Trophoblast cell (in vitro differentiated cells and primary cell): ENCODE data around the gene EGFL7.

Source experiments
- DNase-seq, 2 donors: peaks; one replicate each; pipeline ENCODE4 v3.0.0-alpha.2; 2016
- H2AFZ ChIP-seq: 2 replicates; pipeline ENCODE4 v1.6.1; 2013; ENCODE audit warnings: low read length, moderate library complexity, mild to moderate bottlenecking; ENCODE audit not compliant: insufficient read depth, poor library complexity
- H2AK5ac ChIP-seq: 2 replicates; pipeline ENCODE4 v1.6.1; 2013; ENCODE audit warnings: mild to moderate bottlenecking, low read length
- H2BK120ac ChIP-seq: 2 replicates; pipeline ENCODE4 v1.6.1; 2013; ENCODE audit warnings: low read length, mild to moderate bottlenecking, moderate library complexity; ENCODE audit not compliant: insufficient read depth, poor library complexity
- H2BK12ac ChIP-seq: 2 replicates; pipeline ENCODE4 v1.6.1; 2013; ENCODE audit warnings: mild to moderate bottlenecking, low read length, moderate library complexity
- H2BK5ac ChIP-seq: 2 replicates; pipeline ENCODE4 v1.6.1; 2013; ENCODE audit warnings: low read length, low read depth, moderate library complexity, mild to moderate bottlenecking; ENCODE audit not compliant: poor library complexity
- H3K14ac ChIP-seq: 2 replicates; pipeline ENCODE4 v1.6.1; 2013; ENCODE audit warnings: mild to moderate bottlenecking, low read length
- H3K18ac ChIP-seq: 2 replicates; pipeline ENCODE4 v1.6.1; 2013; ENCODE audit warnings: mild to moderate bottlenecking, low read length
- H3K23ac ChIP-seq: 2 replicates; pipeline ENCODE4 v1.6.1; 2013; ENCODE audit warnings: low read length
- H3K27ac ChIP-seq: 2 replicates; pipeline ENCODE4 v1.5.1; 2013; ENCODE audit warnings: low read depth, mild to moderate bottlenecking, inconsistent platforms, low read length, moderate library complexity
- H3K27me3 ChIP-seq: 2 replicates; pipeline ENCODE4 v1.6.1; 2013; ENCODE audit warnings: inconsistent platforms, mild to moderate bottlenecking, low read length, moderate library complexity; ENCODE audit not compliant: insufficient read depth
- H3K36me3 ChIP-seq, 2 experiments: 1 replicate in 1 of 2; 2 replicates in 1 of 2; pipeline ENCODE4 v1.6.1; 2013; ENCODE audit warnings: low read length in 2 of 2, mild to moderate bottlenecking in 2 of 2, moderate library complexity in 1 of 2; ENCODE audit not compliant: insufficient read depth in 2 of 2, control insufficient read depth in 1 of 2
- H3K4ac ChIP-seq: 2 replicates; pipeline ENCODE4 v1.6.1; 2013; ENCODE audit warnings: low read depth, mild to moderate bottlenecking, low read length, moderate library complexity
- H3K4me1 ChIP-seq, 2 experiments: 1 replicate in 1 of 2; 2 replicates in 1 of 2; pipeline ENCODE4 v1.6.1; 2013; ENCODE audit warnings: low read length in 2 of 2, mild to moderate bottlenecking in 2 of 2, moderate library complexity in 1 of 2; ENCODE audit not compliant: insufficient read depth in 2 of 2, control insufficient read depth in 1 of 2
- H3K4me2 ChIP-seq: 2 replicates; pipeline ENCODE4 v1.6.1; 2013; ENCODE audit warnings: inconsistent platforms, mild to moderate bottlenecking, low read length, moderate library complexity
- H3K4me3 ChIP-seq: 2 replicates; pipeline ENCODE4 v1.5.1; 2013; ENCODE audit warnings: mild to moderate bottlenecking, low read depth, low read length, inconsistent platforms
- H3K79me1 ChIP-seq: one replicate; pipeline ENCODE4 v1.6.1; 2013; ENCODE audit warnings: low read length
- H3K79me2 ChIP-seq: 2 replicates; pipeline ENCODE4 v1.6.1; 2013; ENCODE audit warnings: low read length, mild to moderate bottlenecking; ENCODE audit not compliant: control insufficient read depth, insufficient read depth, poor library complexity
- H3K9ac ChIP-seq: 2 replicates; pipeline ENCODE4 v1.6.1; 2013; ENCODE audit warnings: mild to moderate bottlenecking, low read length
- H3K9me3 ChIP-seq: 2 replicates; pipeline ENCODE4 v1.6.1; 2013; ENCODE audit warnings: low read depth, mild to moderate bottlenecking, control low read depth, inconsistent platforms, low read length; ENCODE audit not compliant: insufficient read depth
- H4K12ac ChIP-seq: 2 replicates; pipeline ENCODE4 v1.6.1; 2013; ENCODE audit warnings: low read depth, mild to moderate bottlenecking, low read length, moderate library complexity
- H4K8ac ChIP-seq: 2 replicates; pipeline ENCODE4 v1.6.1; 2013; ENCODE audit warnings: low read depth, mild to moderate bottlenecking, low read length, moderate library complexity
- H4K91ac ChIP-seq: one replicate; pipeline ENCODE4 v1.6.1; 2013; ENCODE audit warnings: low read depth, mild to moderate bottlenecking, low read length, moderate library complexity
- WGBS: extraction: QIAGEN DNeasy Blood & Tissue Kit; methylation state at CpG from one replicate; pipeline ENCODE4 v1.1.7; 2013; ENCODE audit warnings: missing lambda C conversion rate; ENCODE audit not compliant: insufficient read length, insufficient coverage; ENCODE audit errors: extremely low coverage; 5-methylcytosine and 5-hydroxymethylcytosine counted together

The EGFL7 gene

GRCh38 chr9:136690104-136690805 lies 27.5 kb downstream of the EGFL7 start:
- H3K27ac ChIP-seq: no peak overlapping the region
- H3K23ac ChIP-seq: no peak overlapping the region
- no peak overlapping the region for H3K9ac ChIP-seq
- H3K9me3 ChIP-seq: peaks cover 2% of the 10 kb centered on the region
- H3K4me3 ChIP-seq: no peak overlapping the region
- H4K8ac ChIP-seq: no peak overlapping the region
- H3K4me1 ChIP-seq: peaks cover 3 to 11% of the 10 kb centered on the region in 2 experiments
- WGBS: no CpG with 5 or more reads among the region's 25 CpGs
- no peak overlapping the region for H3K14ac ChIP-seq
- H4K12ac ChIP-seq: no peak overlapping the region
- H3K4ac ChIP-seq: no peak overlapping the region
- DNase-seq: no peak
- peaks cover 3% of the 10 kb centered on the region for H3K79me2 ChIP-seq
- no peak overlapping the region for H2AK5ac ChIP-seq
- H4K91ac ChIP-seq: no peak overlapping the region
- H3K18ac ChIP-seq: no peak overlapping the region
- peaks cover 5% of the 10 kb centered on the region for H3K27me3 ChIP-seq
- no peak overlapping the region for H2BK120ac ChIP-seq
- H3K36me3 ChIP-seq: no peaks in the 10 kb centered on the region
- peaks cover 8% of the 10 kb centered on the region for H3K79me1 ChIP-seq
- H2AFZ ChIP-seq: no peak overlapping the region
- no peak overlapping the region for H2BK5ac ChIP-seq
- H3K4me2 ChIP-seq: no peak overlapping the region
- H2BK12ac ChIP-seq: no peak overlapping the region

- Histone ChIP-seq H3K79me2 (peaks cover 3% of the 10 kb centered on the region), H3K14ac (no peak overlapping the region), H3K9me3 (peaks cover 2% of the 10 kb centered on the region), H3K9ac (no peak overlapping the region), H3K18ac (no peak overlapping the region), H2BK12ac (no peak overlapping the region), H3K4me3 (no peak overlapping the region), H4K91ac (no peak overlapping the region), H2BK5ac (no peak overlapping the region), H3K27me3 (peaks cover 5% of the 10 kb centered on the region), H3K23ac (no peak overlapping the region), H2AFZ (no peak overlapping the region), H3K27ac (no peak overlapping the region), H2BK120ac (no peak overlapping the region), H4K12ac (no peak overlapping the region), H3K79me1 (peaks cover 8% of the 10 kb centered on the region), H3K4me2 (no peak overlapping the region), H3K4me1 (peaks cover 3 to 11% of the 10 kb centered on the region in 2 experiments), H3K36me3 (no peaks in the 10 kb centered on the region), H3K4ac (no peak overlapping the region), H4K8ac (no peak overlapping the region), H2AK5ac (no peak overlapping the region)
- no peak for DNase-seq
- WGBS: no CpG with 5 or more reads among the region's 15 CpGs
Observed at GRCh38 chr9:136690806-136691261, 28.1 kb downstream of the EGFL7 start.

DNA sequence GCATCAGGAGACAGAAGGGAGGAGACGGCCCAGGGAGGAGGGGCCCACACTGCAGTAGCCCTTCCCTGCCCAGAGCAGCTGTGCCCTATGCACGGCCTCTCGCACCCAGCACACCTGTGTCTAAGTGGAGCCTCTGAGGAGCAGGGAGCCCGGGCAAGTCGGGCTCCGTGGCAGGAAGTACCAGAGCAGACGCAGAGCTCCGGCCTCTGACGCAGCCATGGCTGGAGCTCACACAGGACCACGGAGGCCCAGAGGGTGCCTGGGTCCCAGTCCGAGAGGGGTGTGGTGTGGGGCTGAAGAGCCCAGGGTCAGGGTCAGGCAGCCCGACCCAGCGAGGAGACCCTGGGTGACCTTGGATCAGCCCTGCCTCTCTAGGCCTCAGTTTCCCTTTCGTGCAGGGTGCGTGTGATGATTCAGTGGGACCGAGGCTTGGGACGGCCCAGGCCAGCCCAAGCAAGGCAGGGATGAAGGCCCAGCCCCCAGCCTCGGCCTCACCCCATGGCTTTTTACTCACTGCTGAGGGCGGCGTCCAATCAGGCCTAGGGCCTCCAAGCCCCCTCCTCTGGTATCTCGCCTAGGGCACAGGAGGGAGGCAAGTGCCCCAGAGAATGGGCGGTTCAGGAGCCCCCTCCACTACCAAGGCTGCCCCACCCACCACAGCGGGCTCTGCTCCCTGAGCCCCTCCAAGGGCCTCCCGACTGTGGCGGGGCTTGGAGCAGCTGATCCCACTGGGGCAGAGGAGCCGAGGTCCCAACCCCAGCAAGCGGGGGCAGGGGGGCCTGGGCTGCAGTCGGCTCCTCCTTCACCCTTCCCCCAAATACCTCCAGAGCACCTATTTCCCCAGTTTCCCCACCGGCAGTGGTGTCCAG lies 28.8 kb downstream of the EGFL7 start:
- H3K18ac ChIP-seq: no peak overlapping the region
- no peak overlapping the region for H2BK5ac ChIP-seq
- H2BK12ac ChIP-seq: no peak overlapping the region
- H3K9ac ChIP-seq: no peak overlapping the region
- no peak overlapping the region for H4K91ac ChIP-seq
- H3K79me1 ChIP-seq: peaks cover 7% of the 10 kb centered on the region
- no peak overlapping the region for H2AK5ac ChIP-seq
- no peak overlapping the region for H3K23ac ChIP-seq
- peaks cover 2% of the 10 kb centered on the region for H3K9me3 ChIP-seq
- peaks cover 5% of the 10 kb centered on the region for H3K27me3 ChIP-seq
- WGBS: no CpG with 5 or more reads among the region's 29 CpGs
- no peak overlapping the region for H3K14ac ChIP-seq
- no peak for DNase-seq
- no peak overlapping the region for H4K12ac ChIP-seq
- no peak overlapping the region for H2BK120ac ChIP-seq
- H4K8ac ChIP-seq: no peak overlapping the region
- H3K4me3 ChIP-seq: no peak overlapping the region
- H3K4ac ChIP-seq: no peak overlapping the region
- no peak overlapping the region for H3K4me2 ChIP-seq
- no peaks in the 10 kb centered on the region for H3K36me3 ChIP-seq
- peaks cover 3% of the 10 kb centered on the region for H3K79me2 ChIP-seq
- H2AFZ ChIP-seq: no peak overlapping the region
- H3K27ac ChIP-seq: no peak overlapping the region
- peaks cover 3 to 6% of the 10 kb centered on the region in 2 experiments for H3K4me1 ChIP-seq

DNA sequence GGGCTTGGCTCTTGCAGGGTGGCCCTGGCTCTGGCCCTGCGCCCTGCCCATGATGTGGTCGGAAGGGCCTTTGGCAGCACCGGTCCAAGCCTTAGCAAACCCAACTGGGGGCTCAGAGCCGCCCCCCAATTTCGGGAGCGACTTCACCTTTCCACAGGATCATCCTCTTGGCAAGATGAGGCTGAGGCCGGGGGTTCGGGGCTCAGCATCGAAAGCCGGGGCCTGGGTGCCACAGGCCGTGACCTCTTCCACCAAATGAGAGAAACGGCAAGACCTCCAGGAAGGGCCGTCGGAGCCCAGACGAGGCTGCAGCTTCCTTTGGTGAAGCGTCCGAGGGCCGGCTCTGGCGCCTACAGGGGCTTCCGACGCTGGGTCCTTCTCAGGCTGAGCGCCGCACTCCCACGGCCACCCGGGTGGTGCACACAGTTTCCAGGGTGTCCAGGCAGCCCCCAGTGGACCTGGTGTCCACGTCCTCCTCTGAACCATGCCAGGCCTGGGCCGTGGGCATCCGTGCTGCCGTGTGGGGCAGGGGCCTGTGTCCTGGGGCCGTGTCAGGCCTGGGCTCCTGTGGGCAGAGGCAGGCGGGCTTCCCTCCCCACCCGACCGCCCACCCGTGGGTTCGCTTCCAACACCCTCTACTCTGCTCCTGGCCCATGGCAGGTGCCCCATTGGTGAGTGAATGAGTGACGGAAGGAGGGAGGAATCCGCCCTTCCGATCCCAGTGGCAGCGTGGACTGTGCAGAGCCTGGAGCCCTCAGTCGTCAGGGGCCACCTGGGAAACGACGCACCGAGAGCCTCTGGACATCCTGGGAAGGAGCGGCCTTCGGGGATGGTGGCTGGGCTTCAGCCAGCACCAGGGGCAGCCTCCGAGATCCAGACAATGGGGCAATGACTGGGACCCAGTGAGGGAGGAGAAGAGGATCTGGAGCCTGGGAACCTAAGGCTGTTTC lies 29.7 kb downstream of the EGFL7 start:
- Histone ChIP-seq H3K27ac (no peak overlapping the region), H2BK12ac (no peak overlapping the region), H4K12ac (no peak overlapping the region), H3K14ac (no peak overlapping the region), H3K36me3 (no peaks in the 10 kb centered on the region), H2BK5ac (no peak overlapping the region), H3K9me3 (peaks cover 6% of the 10 kb centered on the region), H2AFZ (no peak overlapping the region), H3K27me3 (peaks cover 5% of the 10 kb centered on the region), H3K4me3 (no peak overlapping the region), H3K79me1 (no peaks in the 10 kb centered on the region), H3K18ac (no peak overlapping the region), H4K8ac (no peak overlapping the region), H3K4me2 (no peak overlapping the region), H3K4ac (no peak overlapping the region), H4K91ac (no peak overlapping the region), H3K4me1 (peaks cover 3 to 9% of the 10 kb centered on the region in 2 experiments), H3K23ac (no peak overlapping the region), H2BK120ac (no peak overlapping the region), H3K9ac (no peak overlapping the region), H2AK5ac (no peak overlapping the region), H3K79me2 (no peaks in the 10 kb centered on the region)
- DNase-seq: no peak
- WGBS: no CpG with 5 or more reads among the region's 46 CpGs
